ENCODE data around the gene OCLN. TPM values are rescaled to one million over a fixed set of nuclear protein-coding genes. Genes with fewer than 3 reads are reported as not detected.
"Not testable (repeated sequence)": the region's sequence is repeated elsewhere in the genome, so short reads cannot be mapped to it uniquely, and the experiment has no call there.

The OCLN gene
- total RNA-seq, 1 donor from 2014 or later, result 15.3 TPM

GRCh38 chr5:69530561-69531405 is 38.2 kb downstream of the OCLN start:
- Histone ChIP-seq H3K79me2 (ENCODE audit: insufficient read depth, low read length) (no peaks in the 10 kb centered on the region), H3K27ac (ENCODE audit: low read depth, low read length) (no peak overlapping the region), H4K20me1 (ENCODE audit: insufficient read depth, low read length) (no peaks in the 10 kb centered on the region), H3K4me3 (ENCODE audit: insufficient read depth, low read depth, low read length) (no peak overlapping the region), H2AFZ (ENCODE audit: low read depth, low read length) (no peak overlapping the region), H3K27me3 (ENCODE audit: insufficient read depth, low read length) (no peaks in the 10 kb centered on the region), H3K36me3 (ENCODE audit: insufficient read depth, low read length) (no peaks in the 10 kb centered on the region), H3K4me1 (ENCODE audit: insufficient read depth, low read length) (no peaks in the 10 kb centered on the region), H3K9ac (ENCODE audit: low read length) (no peak overlapping the region), H3K9me3 (ENCODE audit: insufficient read depth, low read depth, low read length) (no peaks in the 10 kb centered on the region), H3K4me2 (ENCODE audit: low read length) (no peak overlapping the region)
- no peak for DNase-seq (ENCODE audit: low read depth)
- Mint-ChIP-seq H3K9me3 (ENCODE audit: unreplicated experiment) (no peaks in the 10 kb centered on the region), H3K27me3 (ENCODE audit: low read depth, unreplicated experiment) (no peaks in the 10 kb centered on the region), H3K27ac (ENCODE audit: unreplicated experiment) (no peak overlapping the region), H3K4me3 (ENCODE audit: unreplicated experiment) (no peak overlapping the region), H3K4me1 (ENCODE audit: low read depth, unreplicated experiment) (peaks cover 2% of the 10 kb centered on the region), H3K36me3 (ENCODE audit: low read depth, unreplicated experiment) (peaks cover 3% of the 10 kb centered on the region)
- no peak for FAIRE-seq
- no peak for TF ChIP-seq EZH2 (IDR thresholded peaks at IDR 0.05; ENCODE audit: insufficient read depth, low read length)

GRCh38 chr5:69531406-69531801 is 38.8 kb downstream of the OCLN start:
- FAIRE-seq (no peak), DNase-seq (ENCODE audit: low read depth) (no peak)
- H3K27ac ChIP-seq (ENCODE audit: low read depth, low read length), result no peak overlapping the region
- H3K4me1 Mint-ChIP-seq (ENCODE audit: low read depth, unreplicated experiment), result peaks cover 2% of the 10 kb centered on the region
- no peak overlapping the region for H2AFZ ChIP-seq (ENCODE audit: low read depth, low read length)
- H3K27ac Mint-ChIP-seq (ENCODE audit: unreplicated experiment), result no peak overlapping the region
- H3K4me1 ChIP-seq (ENCODE audit: insufficient read depth, low read length), result no peaks in the 10 kb centered on the region
- H3K27me3 ChIP-seq (ENCODE audit: insufficient read depth, low read length), result no peaks in the 10 kb centered on the region
- no peaks in the 10 kb centered on the region for H3K79me2 ChIP-seq (ENCODE audit: insufficient read depth, low read length)
- no peaks in the 10 kb centered on the region for H4K20me1 ChIP-seq (ENCODE audit: insufficient read depth, low read length)
- no peaks in the 10 kb centered on the region for H3K27me3 Mint-ChIP-seq (ENCODE audit: low read depth, unreplicated experiment)
- H3K9ac ChIP-seq (ENCODE audit: low read length), result no peak overlapping the region
- no peaks in the 10 kb centered on the region for H3K36me3 Mint-ChIP-seq (ENCODE audit: low read depth, unreplicated experiment)
- no peak overlapping the region for H3K4me3 Mint-ChIP-seq (ENCODE audit: unreplicated experiment)
- no peaks in the 10 kb centered on the region for H3K9me3 Mint-ChIP-seq (ENCODE audit: unreplicated experiment)
- TF ChIP-seq CTCF (IDR thresholded peaks at IDR 0.05; ENCODE audit: insufficient read depth, low read depth, low read length) (no peak), EZH2 (IDR thresholded peaks at IDR 0.05; ENCODE audit: insufficient read depth, low read length) (no peak)
- no peak overlapping the region for H3K4me2 ChIP-seq (ENCODE audit: low read length)
- no peaks in the 10 kb centered on the region for H3K9me3 ChIP-seq (ENCODE audit: insufficient read depth, low read depth, low read length)
- no peaks in the 10 kb centered on the region for H3K36me3 ChIP-seq (ENCODE audit: insufficient read depth, low read length)
- H3K4me3 ChIP-seq (ENCODE audit: insufficient read depth, low read depth, low read length), result no peak overlapping the region

- DNase-seq (ENCODE audit: low read depth); H3K9me3 Mint-ChIP-seq (ENCODE audit: unreplicated experiment); H3K27ac ChIP-seq (ENCODE audit: low read depth, low read length); H3K79me2 ChIP-seq (ENCODE audit: insufficient read depth, low read length); H3K36me3 Mint-ChIP-seq (ENCODE audit: low read depth, unreplicated experiment); H3K4me1 Mint-ChIP-seq (ENCODE audit: low read depth, unreplicated experiment); FAIRE-seq; H3K27ac Mint-ChIP-seq (ENCODE audit: unreplicated experiment); H3K4me2 ChIP-seq (ENCODE audit: low read length); H2AFZ ChIP-seq (ENCODE audit: low read depth, low read length); H3K36me3 ChIP-seq (ENCODE audit: insufficient read depth, low read length); H3K9ac ChIP-seq (ENCODE audit: low read length); H3K4me3 Mint-ChIP-seq (ENCODE audit: unreplicated experiment); H3K27me3 Mint-ChIP-seq (ENCODE audit: low read depth, unreplicated experiment); H3K4me3 ChIP-seq (ENCODE audit: insufficient read depth, low read depth, low read length); H3K27me3 ChIP-seq (ENCODE audit: insufficient read depth, low read length); H3K4me1 ChIP-seq (ENCODE audit: insufficient read depth, low read length); H4K20me1 ChIP-seq (ENCODE audit: insufficient read depth, low read length); H3K9me3 ChIP-seq (ENCODE audit: insufficient read depth, low read depth, low read length): not testable (repeated sequence)
Measured at GRCh38 chr5:69537911-69538310, 45.3 kb downstream of the OCLN start.

GRCh38 chr5:69538735-69539134 is 46.1 kb downstream of the OCLN start:
- not testable (repeated sequence) for H3K4me3 ChIP-seq (ENCODE audit: insufficient read depth, low read depth, low read length); H3K9me3 Mint-ChIP-seq (ENCODE audit: unreplicated experiment); H3K4me3 Mint-ChIP-seq (ENCODE audit: unreplicated experiment); H3K27me3 Mint-ChIP-seq (ENCODE audit: low read depth, unreplicated experiment); H3K36me3 ChIP-seq (ENCODE audit: insufficient read depth, low read length); H3K4me1 ChIP-seq (ENCODE audit: insufficient read depth, low read length); FAIRE-seq; H3K36me3 Mint-ChIP-seq (ENCODE audit: low read depth, unreplicated experiment); H3K79me2 ChIP-seq (ENCODE audit: insufficient read depth, low read length); H3K9ac ChIP-seq (ENCODE audit: low read length); H4K20me1 ChIP-seq (ENCODE audit: insufficient read depth, low read length); H3K27ac ChIP-seq (ENCODE audit: low read depth, low read length); H3K27ac Mint-ChIP-seq (ENCODE audit: unreplicated experiment); H3K4me1 Mint-ChIP-seq (ENCODE audit: low read depth, unreplicated experiment); H2AFZ ChIP-seq (ENCODE audit: low read depth, low read length); DNase-seq (ENCODE audit: low read depth); H3K27me3 ChIP-seq (ENCODE audit: insufficient read depth, low read length); H3K4me2 ChIP-seq (ENCODE audit: low read length); H3K9me3 ChIP-seq (ENCODE audit: insufficient read depth, low read depth, low read length)

- H3K4me2 ChIP-seq (ENCODE audit: low read length); H2AFZ ChIP-seq (ENCODE audit: low read depth, low read length); H3K36me3 ChIP-seq (ENCODE audit: insufficient read depth, low read length); H3K4me3 ChIP-seq (ENCODE audit: insufficient read depth, low read depth, low read length); H3K9me3 ChIP-seq (ENCODE audit: insufficient read depth, low read depth, low read length); H3K36me3 Mint-ChIP-seq (ENCODE audit: low read depth, unreplicated experiment); H3K27me3 ChIP-seq (ENCODE audit: insufficient read depth, low read length); DNase-seq (ENCODE audit: low read depth); H3K9ac ChIP-seq (ENCODE audit: low read length); H3K4me1 Mint-ChIP-seq (ENCODE audit: low read depth, unreplicated experiment); H4K20me1 ChIP-seq (ENCODE audit: insufficient read depth, low read length); H3K27ac ChIP-seq (ENCODE audit: low read depth, low read length); H3K9me3 Mint-ChIP-seq (ENCODE audit: unreplicated experiment); FAIRE-seq; H3K27me3 Mint-ChIP-seq (ENCODE audit: low read depth, unreplicated experiment); H3K4me1 ChIP-seq (ENCODE audit: insufficient read depth, low read length); H3K79me2 ChIP-seq (ENCODE audit: insufficient read depth, low read length); H3K4me3 Mint-ChIP-seq (ENCODE audit: unreplicated experiment); H3K27ac Mint-ChIP-seq (ENCODE audit: unreplicated experiment): not testable (repeated sequence)
Measured at GRCh38 chr5:69541347-69541746, 48.8 kb downstream of the OCLN start.

Data from astrocyte (in vitro differentiated cells and primary cell).